ENCODE data around the gene OLR1.
A peak's percentile ranks its signal among the peaks of the same experiment; 100 is the strongest.
"Not testable (repeated sequence)": the region's sequence is repeated elsewhere in the genome, so short reads cannot be mapped to it uniquely, and the experiment has no call there.

OLR1 gene

DNA sequence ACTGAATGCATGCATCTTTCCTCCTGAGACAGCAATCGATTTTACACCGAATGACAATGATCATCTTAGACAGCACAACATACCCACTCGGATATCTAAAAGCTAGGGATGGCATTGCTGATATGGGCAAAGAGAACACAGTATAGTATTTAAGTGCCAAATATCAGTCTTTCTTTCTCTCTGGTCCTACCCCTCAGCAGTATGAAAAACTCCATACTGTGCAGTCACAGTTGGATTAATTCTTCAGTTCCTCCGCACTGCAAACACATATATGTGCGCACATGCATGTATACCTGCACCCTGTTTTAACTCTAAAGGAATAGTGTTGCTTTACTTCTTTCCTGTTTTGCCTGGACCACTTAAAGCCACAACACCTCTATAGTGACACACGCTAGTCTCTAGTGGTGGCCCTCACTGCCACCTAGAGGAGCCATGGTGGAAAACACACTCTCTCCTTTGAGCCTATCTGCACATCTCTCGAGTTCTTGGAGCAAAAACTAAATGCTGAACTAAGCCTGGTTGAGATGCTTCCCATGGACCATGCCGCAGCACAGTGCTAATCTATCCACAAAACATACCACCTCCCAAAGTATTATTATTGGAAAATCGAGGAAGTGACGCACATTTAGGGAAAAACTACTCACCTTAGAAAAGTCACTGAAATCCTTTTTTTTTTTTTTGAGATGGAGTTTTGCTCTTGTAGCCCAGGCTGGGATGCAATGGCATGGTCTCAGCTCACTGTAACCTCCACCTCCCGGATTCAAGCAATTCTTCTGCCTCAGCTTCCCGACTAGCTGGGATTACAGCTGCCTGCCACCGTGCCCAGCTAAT, 18.8 kb upstream of the OLR1 start:
- no peak for DNase-seq

DNA sequence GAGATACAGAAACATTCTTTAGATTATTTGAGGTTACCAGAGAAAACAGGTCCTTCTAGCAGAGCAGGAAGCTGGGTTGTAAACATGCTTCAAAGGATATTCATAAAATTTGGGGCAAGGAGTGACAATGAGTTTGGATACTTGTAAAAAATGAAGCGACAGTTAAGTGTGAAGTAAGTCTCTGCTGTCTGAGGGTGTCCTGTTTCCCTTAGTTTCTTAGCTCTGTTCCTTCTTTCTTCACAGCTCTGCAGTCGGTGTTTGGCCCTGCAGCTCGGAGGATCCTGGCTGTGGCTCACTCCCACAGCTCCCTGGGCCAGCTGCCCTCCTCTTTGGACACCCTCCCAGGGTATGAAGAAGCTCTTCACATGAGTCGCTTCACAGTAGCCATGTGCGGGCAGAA, 17.7 kb upstream of the OLR1 start:
- DNase-seq: no peak

DNA sequence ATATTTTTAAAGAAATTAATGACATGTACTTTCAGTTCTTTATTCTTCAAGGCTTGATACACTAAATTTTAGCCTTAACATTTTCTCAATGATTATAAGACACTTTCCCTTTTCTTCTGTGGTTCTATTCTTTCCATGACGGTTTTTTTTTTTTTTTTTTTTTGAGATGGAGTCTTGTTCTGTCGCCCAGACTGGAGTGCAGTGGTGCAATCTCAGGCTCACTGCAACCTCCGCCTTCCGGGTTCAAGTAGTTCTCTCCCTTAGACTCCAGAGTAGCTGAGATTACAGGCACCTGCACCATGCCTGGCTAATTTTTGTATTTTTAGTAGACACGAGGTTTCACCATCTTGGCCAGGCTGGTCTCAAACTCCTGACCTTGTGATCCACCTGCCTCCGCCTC, 15.0 kb upstream of the OLR1 start:
- DNase-seq: not testable (repeated sequence)

DNA sequence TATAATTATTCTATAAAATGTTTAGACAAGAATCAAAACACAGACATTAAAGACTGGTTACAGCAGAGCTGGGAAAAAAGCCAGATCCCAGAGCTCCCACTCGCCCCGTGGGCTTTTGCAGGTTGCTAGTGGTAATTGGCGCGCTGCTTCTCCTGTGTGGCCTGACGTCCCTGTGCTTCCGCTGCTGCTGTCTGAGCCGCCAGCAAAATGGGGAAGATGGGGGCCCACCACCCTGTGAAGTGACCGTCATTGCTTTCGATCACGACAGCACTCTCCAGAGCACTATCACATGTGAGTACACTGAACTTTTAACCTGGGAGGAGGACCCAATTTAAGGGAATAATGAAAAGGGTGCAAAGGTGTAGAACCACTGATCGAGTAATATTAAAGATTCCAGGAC, 14.4 kb upstream of the OLR1 start:
- no peak for DNase-seq

DNA sequence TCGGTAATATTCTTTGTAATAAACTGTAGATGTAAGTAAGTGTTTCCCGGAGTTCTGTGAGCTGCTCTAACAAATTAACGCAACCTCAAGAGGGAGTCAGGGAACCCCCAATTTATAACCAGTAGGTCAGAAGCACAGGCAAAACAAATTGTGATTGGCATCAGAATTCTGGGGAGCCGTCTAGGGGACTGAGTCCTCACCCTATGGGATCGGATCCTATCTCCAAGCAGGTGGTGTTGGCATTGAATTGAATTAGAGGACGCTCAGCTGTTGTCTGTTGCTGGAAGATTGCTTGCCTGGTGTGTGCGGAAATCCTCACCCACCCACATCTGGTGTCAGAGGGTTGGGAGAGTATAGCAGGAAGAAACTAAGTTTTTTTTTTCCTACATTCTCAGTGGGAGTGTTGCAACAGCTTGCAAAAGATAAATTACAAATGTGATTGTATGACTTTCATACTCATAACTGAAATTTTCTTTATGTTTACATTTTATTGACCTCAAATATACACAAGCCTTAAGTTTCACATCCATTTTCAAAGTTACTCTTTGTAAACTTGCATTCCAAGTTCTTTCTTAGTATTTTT, 12.4 kb upstream of the OLR1 start:
- peak; percentile 3 for DNase-seq

DNA sequence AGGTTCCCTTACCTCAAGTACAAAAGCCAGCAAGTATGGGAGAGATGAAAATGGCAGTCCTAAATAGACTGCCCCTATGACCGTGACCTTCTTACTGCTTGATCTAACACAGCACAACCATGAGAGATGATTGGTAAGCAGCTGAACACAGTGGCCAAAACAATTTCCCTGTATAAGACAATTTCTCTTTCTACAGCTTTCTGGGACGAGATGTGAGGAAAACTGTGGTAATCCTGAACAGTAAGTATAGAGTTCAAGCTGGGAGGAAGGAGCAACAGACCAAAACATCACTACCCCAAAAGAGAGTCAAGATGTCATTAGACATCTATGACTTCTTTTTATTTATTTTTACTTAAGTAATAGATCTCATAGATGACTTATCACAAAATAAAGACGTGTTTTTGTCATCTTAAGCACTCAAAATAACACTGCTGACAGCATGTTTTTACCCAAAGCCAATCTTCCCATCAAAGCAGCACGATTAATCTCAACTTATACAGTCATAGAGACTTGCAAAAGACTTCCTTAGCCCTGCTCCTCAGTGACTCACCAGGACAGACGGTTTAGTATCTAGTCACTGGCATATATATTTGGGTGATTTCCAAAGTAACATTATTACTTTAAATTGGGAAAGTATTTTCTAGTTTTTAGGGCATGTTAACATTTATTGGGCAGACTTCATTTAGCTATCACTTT, 10.6 kb upstream of the OLR1 start:
- DNase-seq: no peak

DNA sequence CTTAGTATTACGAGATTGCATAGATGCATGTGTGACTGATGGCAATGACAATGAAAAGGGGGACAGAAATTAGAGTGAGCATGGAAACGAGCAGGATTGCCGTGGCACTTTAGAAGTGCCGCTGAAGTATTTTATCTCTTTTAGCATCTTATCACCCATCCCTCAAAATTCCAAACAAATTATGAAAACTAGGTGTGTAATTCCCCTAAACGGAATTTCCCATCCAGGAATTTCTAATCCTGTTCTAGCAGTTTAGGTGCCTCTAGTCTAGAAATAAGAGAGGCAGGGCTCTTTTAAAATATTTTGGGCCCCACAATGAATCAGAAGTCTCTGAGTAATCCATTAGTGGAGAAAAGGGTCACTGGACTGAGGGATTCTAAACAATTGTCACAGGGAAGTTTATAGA, 7.8 kb upstream of the OLR1 start:
- DNase-seq: no peak

DNA sequence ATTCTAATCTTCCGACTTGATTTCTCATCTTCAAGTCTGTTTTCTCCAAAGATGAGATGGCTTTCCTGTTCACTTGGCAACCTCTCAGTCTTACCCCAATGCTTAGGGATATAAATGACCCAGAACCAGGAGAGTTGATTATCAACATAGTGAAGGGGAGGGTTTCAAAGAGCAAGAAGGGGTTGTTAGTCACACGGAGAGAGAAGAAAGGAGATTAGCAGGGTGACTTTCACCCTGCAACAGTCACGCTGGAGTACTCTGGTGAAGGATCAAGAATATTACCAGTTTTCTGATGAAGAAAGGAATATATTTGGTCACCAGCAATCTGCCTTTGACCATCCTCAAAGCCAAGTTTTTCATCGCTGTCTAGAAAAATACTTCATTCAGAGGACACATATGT, 6.9 kb upstream of the OLR1 start, which contains the start of gene TMEM52B:
Gene TMEM52B (plus strand): TSS at position 212 of the 400 bp plus-strand sequence. CDS start 543 bp downstream, outside the sequence.
- DNase-seq: no peak

DNA sequence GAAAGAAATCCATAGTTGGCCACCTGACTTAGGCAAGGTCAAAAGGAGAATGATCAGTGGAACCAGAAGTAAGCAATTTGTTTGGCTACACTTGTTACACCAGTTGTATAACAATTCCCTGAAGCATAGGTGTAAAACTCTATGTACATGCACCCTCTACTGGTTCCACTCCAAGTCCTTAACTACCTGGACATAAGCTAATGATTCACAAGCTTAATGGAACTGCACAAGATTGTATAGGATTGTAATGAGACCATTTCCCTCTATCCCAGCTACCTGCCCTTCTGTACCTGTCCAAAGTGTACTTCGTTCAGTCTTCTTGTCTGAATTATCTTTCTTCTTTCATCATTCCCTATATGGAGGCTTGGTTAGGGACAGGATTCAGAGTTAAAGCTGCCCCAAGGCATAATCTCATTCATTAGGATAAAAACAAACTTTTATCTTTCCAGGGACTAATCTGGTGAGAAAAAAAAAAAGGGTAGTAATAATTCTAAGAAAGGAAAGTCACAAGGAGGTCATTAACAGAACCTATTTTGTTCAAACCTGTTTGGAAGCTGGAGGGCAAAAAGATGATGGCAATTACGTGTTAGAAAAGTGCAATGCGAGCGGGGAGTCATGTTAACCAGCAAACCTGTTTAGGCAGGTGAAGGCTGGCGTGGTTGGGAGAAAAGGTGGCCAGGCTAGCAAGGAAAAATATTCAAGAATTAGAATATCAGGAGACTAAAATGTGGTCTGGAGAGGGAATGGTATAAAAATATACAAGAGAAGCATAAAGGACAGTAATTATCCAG, 4.1 kb upstream of the OLR1 start:
- DNase-seq: no peak

DNA sequence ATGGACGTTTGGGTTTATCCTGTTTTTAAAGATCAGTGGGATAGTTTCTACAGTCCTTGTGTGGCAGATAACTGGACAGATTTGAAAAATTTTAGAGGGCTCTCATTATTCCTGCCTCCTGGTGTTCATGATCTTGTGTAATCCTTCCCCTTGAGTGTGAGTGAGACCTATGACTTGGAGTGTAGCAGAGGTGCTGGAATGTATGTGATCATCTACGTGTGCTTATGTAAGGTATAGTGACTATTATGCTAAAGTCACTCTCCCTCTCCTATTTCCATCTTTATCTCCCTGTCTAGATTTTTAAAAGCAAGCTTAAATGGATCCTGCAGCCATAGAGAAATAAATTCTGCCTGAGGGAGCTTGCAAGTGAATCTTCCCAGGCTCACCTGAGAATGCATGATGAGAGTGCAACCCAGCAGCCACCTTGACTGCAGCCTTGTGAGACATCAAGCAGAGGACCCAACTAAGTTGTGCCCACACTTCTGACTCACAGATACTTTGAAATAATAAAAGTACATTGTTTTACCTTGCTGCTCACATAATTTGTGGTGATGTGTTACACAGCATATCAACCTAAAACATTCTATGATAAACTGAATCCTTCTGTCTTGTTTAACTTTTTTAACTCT, 3.2 kb upstream of the OLR1 start:
- DNase-seq: no peak

DNA sequence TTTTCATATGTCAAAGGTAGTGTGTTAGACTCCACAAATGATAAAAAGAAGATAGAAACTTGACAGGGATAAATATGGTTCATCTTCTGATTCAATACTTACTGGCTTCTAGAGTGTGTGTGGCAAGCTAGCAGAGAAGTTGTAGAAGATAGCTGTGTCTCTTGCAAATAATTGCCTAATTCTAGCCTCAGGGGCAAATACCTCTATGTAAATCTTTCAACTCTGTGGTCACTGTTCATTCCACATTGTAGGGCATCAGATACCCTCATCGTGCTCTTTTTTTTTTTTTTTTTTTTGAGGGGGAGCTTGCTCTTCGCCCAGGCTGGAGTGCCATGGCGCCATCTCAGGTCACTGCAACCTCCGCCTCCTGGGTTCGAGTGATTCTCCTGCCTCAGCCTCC, 1.7 kb downstream of the OLR1 start:
- DNase-seq: no peak

DNA sequence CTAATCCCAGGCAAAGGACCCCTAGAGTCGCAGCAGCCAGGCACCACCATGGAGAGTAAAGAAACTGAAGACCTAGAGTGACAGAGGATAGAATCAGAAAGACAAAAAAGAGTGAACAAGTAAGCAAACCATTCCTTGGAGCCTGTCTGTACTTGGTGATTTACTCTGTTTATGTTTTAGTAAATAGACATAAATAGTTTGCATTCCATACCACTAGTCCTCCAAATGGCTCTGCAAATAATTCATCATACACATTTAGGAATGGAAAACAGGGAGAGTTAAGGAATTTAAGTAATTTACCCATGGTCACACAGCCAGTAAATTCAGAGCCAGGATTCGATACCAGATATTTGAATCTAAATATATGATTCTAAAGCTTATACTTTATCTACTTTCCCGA, 2.8 kb downstream of the OLR1 start:
- no peak for DNase-seq

DNA sequence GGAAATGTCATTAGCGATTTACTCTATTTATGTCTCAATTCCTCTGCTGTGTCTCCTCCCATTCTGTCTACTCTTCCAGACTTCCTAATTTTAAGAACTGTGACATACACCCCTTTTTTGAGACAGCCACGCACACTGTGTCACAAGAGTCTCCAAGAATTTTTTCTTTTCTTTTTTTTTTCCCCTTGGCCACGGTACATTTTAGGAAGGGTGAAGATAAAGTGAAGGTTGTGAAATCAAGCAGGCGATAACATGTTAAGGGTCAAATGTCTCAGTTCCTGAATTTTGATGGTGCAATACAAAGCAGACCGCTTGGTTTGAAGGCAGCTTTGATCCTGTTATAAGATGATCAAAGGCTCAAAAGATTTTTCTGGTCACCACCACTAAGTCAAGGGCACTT, 4.3 kb downstream of the OLR1 start:
- DNase-seq: peak; percentile 36

DNA sequence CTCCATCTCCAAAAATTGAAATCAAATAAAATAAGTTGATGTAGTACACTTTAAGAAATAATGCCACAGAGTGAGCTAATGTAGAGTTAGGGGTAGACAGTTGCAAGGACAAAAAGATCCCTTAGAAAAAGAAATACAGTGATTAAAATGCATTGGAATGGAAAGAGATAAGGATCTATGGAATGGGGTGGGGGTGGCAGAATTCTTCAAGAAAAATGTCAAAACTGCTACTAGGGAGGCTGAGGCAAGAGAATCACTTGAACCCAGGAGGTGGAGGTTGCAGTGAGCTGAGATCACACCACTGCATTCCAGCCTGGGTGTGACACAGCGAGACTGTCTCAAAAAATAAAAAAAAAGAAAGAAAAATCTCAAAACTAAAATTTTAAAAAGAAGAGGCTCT, 6.5 kb downstream of the OLR1 start:
- no peak for DNase-seq

DNA sequence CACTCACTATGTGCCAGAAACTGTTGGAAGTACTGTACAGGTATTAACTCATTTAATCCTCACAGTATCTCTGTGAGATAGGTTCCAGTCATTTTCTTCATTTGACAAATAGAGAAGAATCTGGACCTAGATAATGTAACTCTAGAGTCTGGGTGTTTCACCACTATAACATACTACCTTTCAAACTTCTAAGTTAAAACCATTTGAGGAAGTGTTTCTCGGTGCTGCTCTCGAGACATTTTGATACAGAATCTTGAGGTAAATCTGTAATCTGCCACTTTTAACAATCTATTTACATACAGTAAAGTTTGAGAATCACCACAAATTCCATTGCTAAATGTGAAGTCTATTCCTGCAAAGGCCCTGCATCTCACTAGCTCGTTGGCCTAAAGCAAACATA, 8.8 kb downstream of the OLR1 start:
- no peak for DNase-seq

DNA sequence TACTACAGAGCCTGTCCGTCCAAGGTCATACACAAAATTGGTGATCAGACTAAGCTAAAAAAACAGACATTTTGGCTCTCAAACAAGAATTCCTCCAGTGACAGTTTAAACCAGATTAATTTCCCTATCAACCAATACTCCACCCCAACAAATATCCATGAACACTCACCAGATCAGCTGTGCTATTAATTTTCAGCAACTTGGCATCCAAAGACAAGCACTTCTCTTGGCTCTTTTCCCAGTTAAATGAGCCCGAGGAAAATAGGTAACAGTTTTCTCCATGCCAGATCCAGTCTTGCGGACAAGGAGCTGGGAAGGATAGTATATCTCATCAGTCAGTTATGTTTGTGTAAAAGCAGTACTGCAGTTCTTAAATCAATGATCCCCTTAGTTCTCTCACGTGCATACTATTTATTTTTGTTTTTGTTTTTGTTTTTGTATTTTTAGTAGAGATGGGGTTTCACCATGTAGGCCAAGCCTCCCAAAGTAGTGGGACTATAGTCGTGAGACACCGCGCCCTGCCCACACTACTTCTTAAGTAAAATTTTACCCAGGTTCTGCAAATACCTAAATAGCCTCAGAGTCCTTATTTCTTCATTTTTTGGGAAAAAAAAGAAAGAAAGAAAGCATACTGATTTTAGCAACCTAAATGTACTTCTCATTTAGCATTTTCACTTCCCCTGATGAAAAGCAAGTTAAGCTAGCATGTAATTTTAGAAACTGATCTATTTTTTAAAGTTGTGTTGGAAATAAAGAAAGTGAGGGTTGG, 11.1 kb downstream of the OLR1 start:
- DNase-seq: no peak

DNA sequence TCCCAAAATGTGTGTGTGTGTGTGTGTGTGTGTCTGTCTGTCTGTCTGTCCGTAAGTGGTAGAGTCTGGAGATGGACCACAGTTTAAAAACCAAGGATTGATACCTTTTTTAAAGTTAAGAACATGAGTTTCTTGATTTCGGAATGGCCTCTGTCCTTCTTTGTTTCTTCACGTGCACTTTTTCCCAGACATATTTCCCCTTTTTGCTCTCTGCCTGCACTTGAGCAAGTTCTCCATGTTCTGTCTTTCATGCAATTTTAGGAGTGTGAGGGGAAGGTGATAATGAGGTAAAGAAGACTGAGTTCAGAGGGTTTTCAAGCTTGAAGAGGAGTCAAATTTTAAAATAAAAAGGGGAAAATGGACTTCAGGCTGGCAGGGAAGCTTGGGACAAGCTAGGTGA, 12.7 kb downstream of the OLR1 start:
- DNase-seq: no peak

DNA sequence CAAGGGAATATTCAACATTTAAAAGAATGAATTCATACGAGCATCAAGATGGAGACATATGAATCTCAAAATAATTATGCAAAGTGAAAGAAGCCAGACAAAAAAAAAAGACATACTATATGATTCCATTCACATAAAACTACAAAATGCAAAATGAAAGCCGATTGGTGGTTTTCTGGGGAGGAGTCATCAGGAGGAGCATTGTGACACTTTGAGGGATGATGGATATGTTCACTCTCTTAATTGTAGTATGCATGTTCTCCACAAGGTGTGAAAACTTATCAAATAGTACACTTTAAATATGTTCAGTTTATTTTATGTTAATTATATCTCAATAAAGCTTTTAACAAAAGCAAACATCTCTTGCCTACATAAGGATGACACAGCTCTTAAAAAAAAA, 13.5 kb downstream of the OLR1 start:
- no peak for DNase-seq

DNA sequence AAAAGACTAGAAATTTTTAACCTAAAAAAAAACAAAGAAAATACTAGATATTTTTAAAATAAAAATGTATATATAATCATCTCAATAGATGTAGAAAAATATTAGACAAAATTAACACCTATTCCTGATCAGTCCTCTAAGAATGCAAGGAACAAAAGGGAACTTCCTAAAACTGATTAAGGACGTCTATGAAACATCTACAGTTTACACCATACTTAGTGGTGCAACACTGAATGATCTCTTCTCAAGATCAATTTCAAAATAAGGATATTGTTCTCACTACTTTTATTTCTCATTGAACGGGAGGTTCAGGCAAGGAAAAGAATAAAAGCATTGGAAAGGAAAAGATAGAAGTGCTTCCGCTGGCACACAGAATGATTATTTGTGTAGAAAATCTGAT, 16.0 kb downstream of the OLR1 start:
- DNase-seq: no peak

DNA sequence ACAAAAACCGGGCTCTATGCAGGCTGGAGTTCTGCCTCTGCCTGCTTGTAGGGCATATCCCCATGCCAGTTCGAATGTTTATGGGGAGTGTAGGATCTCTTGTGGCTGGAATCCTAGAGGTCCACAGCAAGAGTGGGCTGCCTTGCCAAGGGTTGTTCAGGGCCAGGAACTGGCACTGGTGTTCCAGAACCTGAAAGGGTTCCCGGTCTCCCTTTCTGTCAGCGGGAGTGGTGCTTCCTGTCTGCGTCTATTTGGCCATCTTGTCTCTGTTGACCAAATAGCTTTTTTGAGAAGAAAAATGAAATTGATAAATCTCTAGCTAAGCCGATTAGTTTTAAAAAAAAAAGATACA, 17.8 kb downstream of the OLR1 start:
- DNase-seq: no peak

DNA sequence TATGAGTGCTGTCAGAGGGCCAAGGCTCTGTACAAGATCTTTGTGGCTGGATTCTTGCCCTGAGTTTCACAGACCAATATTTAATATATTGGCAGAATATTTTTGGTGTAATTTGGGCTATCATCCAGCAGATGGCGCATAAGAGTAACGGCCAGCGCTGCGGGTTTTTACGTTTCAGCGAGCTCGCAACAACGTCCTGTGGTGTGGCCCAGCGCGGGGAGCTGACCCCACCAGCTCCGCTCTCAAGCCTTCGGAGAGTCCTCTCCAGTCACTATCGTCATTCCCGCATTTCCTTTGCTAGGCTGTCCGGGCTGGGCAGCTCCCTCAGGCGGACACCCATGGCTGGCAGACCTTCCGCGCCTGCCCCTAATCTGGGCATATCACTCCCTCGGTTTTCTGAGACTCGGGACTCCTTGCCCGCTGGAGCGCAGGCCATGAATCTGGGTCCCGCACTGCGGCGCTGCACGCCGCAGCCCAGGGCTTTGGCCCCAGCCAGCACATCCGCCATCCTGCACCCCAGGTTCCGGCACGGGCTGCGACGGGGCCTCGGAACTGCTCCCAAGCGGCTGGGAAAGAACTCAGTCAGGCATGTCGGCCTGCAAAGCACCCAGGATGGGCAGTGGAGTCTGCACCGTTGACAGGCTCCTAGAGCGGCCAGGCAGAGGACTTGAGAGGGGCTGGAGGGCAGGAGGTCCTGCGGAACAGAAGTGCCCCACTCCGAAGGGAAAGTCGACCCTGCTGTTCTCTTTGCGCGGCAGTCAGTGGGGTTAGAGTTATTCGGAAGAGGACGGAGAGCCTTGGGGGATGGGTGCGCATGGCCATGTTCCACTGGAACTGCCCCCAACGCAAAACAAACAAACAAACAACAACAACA, 18.4 kb downstream of the OLR1 start:
- no peak for DNase-seq
